HG02588 (cell line): ENCODE data around the gene BLTP3B.

Experiments used
- ATAC-seq: cut with Tn5 transposase; IDR thresholded peaks from one replicate; pipeline ENCODE4 v1.9.1; 2021; ENCODE audit warnings: mild to moderate bottlenecking, moderate library complexity; ENCODE audit not compliant: unreplicated experiment

BLTP3B gene

GRCh38 chr12:100115291-100115690, 27.4 kb downstream of the BLTP3B start:
- no peak for ATAC-seq

GRCh38 chr12:100114574-100114973, 28.1 kb downstream of the BLTP3B start:
- ATAC-seq, result no peak

- no peak for ATAC-seq
These were observed 32.4 kb downstream of the BLTP3B start for GRCh38 chr12:100110276-100110675.

- no peak for ATAC-seq
These were observed 35.8 kb downstream of the BLTP3B start for GRCh38 chr12:100106861-100107260.

- no peak for ATAC-seq
These were observed 37.0 kb downstream of the BLTP3B start for GRCh38 chr12:100105661-100106060.

GRCh38 chr12:100101000-100101399, 41.7 kb downstream of the BLTP3B start:
- ATAC-seq, result no peak
